K562 (cell line): ENCODE results near the gene RNASEH1. TPM values are rescaled to one million over a fixed set of nuclear protein-coding genes. Genes with fewer than 3 reads are reported as not detected.

Experiments
- CAMTA2 ChIP-seq: fragments of 250-450 bp; sonication (Bioruptor Pico); conservative IDR thresholded peaks from 2 replicates; pipeline ENCODE4 v1.5.1; 2022
- CEBPG ChIP-seq, 3 experiments: fragments of 200-800 bp in 1 of 3; sonication (Bioruptor generic) in 1 of 3; sonication (generic) in 1 of 3; formaldehyde crosslinking in 1 of 3; IDR thresholded peaks in 2 of 3; conservative IDR thresholded peaks in 1 of 3; 2 replicates each; pipeline versions ENCODE4 v1.6.1 to v1.8.0; 2016 to 2022; ENCODE audit warnings: missing compliant biosample characterization in 2 of 3, missing genetic modification characterization in 2 of 3, mild to moderate bottlenecking in 1 of 3, missing genetic modification reagents in 1 of 3
- GTF2F1 ChIP-seq: IDR thresholded peaks from 2 replicates; pipeline ENCODE4 v1.6.1; 2011; ENCODE audit warnings: low read depth, low read length, improper control_type of control experiment
- NR0B1 ChIP-seq: fragments of 450-650 bp; IDR thresholded peaks from one replicate; pipeline ENCODE4 v1.6.1; 2018; ENCODE audit warnings: mild to moderate bottlenecking, moderate library complexity; ENCODE audit not compliant: partially characterized antibody
- PRDM10 ChIP-seq: fragments of 450-650 bp; IDR thresholded peaks from 2 replicates; pipeline ENCODE4 v1.6.1; 2018; ENCODE audit not compliant: partially characterized antibody
- PRPF4 ChIP-seq: fragments of 200-400 bp; formaldehyde crosslinking; IDR thresholded peaks from one replicate; pipeline ENCODE4 v1.6.1; 2017; ENCODE audit warnings: low read length, low read depth, mild to moderate bottlenecking; ENCODE audit not compliant: insufficient read depth, poor library complexity, severe bottlenecking
- SMC3 ChIP-seq: conservative IDR thresholded peaks from 2 replicates; pipeline ENCODE4 v1.6.1; 2011; ENCODE audit warnings: low read depth, low read length, improper control_type of control experiment; ENCODE audit not compliant: insufficient read depth
- SNIP1 ChIP-seq: fragments of 450-650 bp; IDR thresholded peaks from 2 replicates; pipeline ENCODE4 v1.7.1; 2017; ENCODE audit warnings: low read depth, mild to moderate bottlenecking
- SRSF9 ChIP-seq: fragments of 200-400 bp; formaldehyde crosslinking; IDR thresholded peaks from 2 replicates; pipeline ENCODE4 v1.6.1; 2017; ENCODE audit warnings: low read depth, low read length, borderline replicate concordance
- TARDBP ChIP-seq: fragments of 450-650 bp; IDR thresholded peaks from 2 replicates; pipeline ENCODE4 v1.6.1; 2016
- THAP12 ChIP-seq: fragments of 250-450 bp; sonication (Bioruptor Pico); IDR thresholded peaks from 2 replicates; pipeline ENCODE4 v1.9.0; 2021; ENCODE audit warnings: mild to moderate bottlenecking, inconsistent platforms
- U2AF1 ChIP-seq: fragments of 200-400 bp; formaldehyde crosslinking; optimal IDR thresholded peaks from 2 replicates; pipeline ENCODE3; 2017; ENCODE audit warnings: mild to moderate bottlenecking, low read depth, low read length, moderate library complexity
- ZNF121 ChIP-seq: sonication (generic); formaldehyde crosslinking; conservative IDR thresholded peaks from 2 replicates; pipeline ENCODE4 v1.8.0; 2022; ENCODE audit warnings: missing genetic modification reagents
- ZNF174 ChIP-seq: fragments of 250-450 bp; sonication (Bioruptor Pico); IDR thresholded peaks from 2 replicates; pipeline ENCODE4 v1.4.0; 2020; ENCODE audit warnings: mild to moderate bottlenecking
- ZNF395 ChIP-seq: fragments of 200-800 bp; sonication (Bioruptor generic); IDR thresholded peaks from 2 replicates; pipeline ENCODE4 v1.6.1; 2017; ENCODE audit warnings: missing genetic modification characterization, missing compliant biosample characterization
- ZNF444 ChIP-seq: fragments of 250-450 bp; sonication (Bioruptor Pico); IDR thresholded peaks from 2 replicates; pipeline ENCODE4 v1.4.0; 2020; ENCODE audit warnings: mild to moderate bottlenecking, moderate library complexity
- ZNF507 ChIP-seq: conservative IDR thresholded peaks from 2 replicates; pipeline ENCODE4 v1.6.1; 2017; ENCODE audit warnings: missing genetic modification characterization, missing compliant biosample characterization
- polyA plus RNA-seq, 8 experiments: library from polyadenylated mRNA; depleted of rRNA in 4 of 8; stranded (reverse) in 5 of 8; unstranded in 3 of 8; fragments of >200 nt; fragmentation: Nextera tagmentation in 2 of 8; fragmentation: Illumina TruSeq in 1 of 8; extraction: Ambion mirVana in 2 of 8; extraction: Trizol in 1 of 8; gene quantifications; 2 replicates each; pipeline versions ENCODE4 v1.2.1 to v1.2.3, GENCODE V29; 2011 to 2014; ENCODE audit warnings: inconsistent platforms in 1 of 8, missing spikeins in 1 of 8
- total RNA-seq, 7 experiments: library from RNA; depleted of rRNA in 6 of 7; stranded (reverse); fragments of >200 nt in 6 of 7; fragmentation: Illumina TruSeq in 2 of 7; extraction: Trizol in 2 of 7; gene quantifications; 2 replicates each; pipeline versions ENCODE4 v1.2.1 to v1.2.3, GENCODE V29; 2011 to 2021; ENCODE audit warnings: low replicate concordance in 1 of 7

RNASEH1 gene
- total and polyA plus RNA-seq, 9 of the 15 experiments (the other 6 are each of a cell fraction or from before 2014, with no cell fraction given) = 25.7 to 47.5 (median 42.8) TPM

- TF ChIP-seq ZNF174 (CRISPR knock-in tag) = no peak
- TF ChIP-seq ZNF507 (tag) = no peak
- 0 out of 2 replicates have a peak, but pooled peaks have one; percentile 28 for TF ChIP-seq GTF2F1
- no peak for TF ChIP-seq PRPF4
- TF ChIP-seq SNIP1 = no peak
- no peak for TF ChIP-seq CEBPG (CRISPR knock-in tag; IDR thresholded peaks at IDR 0.05)
- TF ChIP-seq CEBPG (tag; conservative IDR thresholded peaks at IDR 0.05 in 1 of 2, IDR thresholded peaks at IDR 0.05 in 1 of 2) = no peak
- no peak for TF ChIP-seq SRSF9
- TF ChIP-seq ZNF395 (CRISPR knock-in tag) = no peak; the same call in 1 of the 2 replicates
- TF ChIP-seq TARDBP = 0 out of 2 replicates have a peak, but pooled peaks have one; percentile 46
- no peak for TF ChIP-seq ZNF444
- no peak for TF ChIP-seq ZNF121
- TF ChIP-seq CAMTA2 = no peak
- peak; percentile 50; the same call in 1 of the 2 replicates for TF ChIP-seq THAP12 (CRISPR knock-in tag)
- TF ChIP-seq SMC3 = no peak
- TF ChIP-seq PRDM10 = no peak
- peak; percentile 77 for TF ChIP-seq U2AF1
- TF ChIP-seq NR0B1 = no peak
Measured at GRCh38 chr2:3519255-3520205, 38.6 kb downstream of the RNASEH1 start, which contains the start of gene ADI1 (continued).
